ENCODE measurements around the gene CASTOR1.

CASTOR1 gene

DNA sequence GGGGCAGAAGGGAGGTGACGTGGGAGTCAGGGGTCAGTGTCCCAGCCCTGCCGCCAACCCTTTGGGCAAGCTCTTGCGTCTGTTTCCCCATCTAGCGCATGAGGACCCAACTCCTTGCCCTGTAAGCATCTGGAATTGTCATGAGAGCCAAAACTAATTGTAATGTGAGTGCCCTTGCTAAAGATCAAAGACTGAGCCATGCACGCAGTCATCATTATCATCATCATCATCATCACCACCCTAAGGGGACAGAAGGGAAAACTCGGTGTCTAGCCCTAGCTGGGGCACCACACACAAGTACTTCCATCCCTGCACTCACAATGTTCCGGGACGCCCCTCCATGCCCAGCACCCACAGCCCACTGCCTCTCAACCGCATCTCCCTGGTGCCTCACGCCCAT lies 45.2 kb downstream of the CASTOR1 start:
- FAIRE-seq, result no peak

DNA sequence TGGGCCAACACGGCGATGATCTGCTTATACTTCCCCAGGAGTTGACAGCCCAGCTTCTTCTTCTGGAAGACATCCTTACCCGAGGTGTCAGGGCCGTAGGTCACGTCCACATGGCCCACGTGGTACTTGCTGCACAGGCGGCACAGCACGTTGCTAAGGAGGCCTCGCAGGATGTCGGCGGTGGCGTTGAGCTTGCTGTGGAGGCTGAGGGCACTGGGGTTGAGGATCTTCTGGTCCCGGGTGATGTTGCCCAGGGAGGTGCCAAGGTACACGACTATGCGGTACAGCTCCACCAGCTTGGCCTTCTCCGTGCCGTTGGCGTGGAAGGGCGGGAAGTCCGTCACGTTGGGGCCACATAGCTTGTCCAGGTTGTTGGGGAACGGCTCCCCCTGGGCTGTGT lies 45.6 kb downstream of the CASTOR1 start:
- no peak for FAIRE-seq

DNA sequence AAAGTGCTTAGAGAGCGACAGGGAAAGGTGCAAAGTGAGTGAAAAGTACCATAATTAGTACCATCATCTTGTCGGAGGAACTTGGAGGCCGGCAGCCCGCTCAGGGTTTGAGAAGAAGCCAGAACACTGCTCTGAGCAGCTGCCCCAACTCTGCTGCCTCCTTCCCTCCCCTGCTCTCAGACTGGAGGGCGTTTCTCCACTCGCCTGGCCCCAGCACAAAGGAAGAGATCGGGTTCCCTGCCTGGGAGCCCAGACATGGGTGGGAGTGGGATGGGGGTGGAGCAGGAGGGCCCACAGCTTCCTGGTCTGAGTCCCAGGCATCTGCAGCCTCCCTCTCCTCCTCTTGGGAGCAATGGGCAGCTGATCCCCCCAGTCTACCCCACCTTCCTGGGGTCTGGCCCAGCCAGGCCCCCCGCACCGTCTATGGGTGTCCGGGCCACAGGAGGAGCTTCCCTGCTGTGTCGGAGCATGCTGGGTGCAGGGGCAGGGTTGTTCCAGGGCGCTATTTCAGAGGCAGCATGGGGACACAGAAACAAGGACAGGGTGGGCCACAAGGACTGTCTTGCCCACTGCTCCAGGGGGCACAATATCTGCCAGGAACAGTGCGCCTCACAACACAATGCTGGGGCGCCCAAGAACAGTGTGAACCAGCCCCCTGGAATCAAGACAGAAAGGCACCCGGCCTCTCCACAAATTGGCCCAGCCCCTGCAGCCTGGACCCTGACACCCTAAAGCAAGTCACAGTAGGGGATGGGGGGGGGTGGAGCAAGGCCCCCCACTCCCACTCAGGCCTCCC lies 47.5 kb downstream of the CASTOR1 start:
- FAIRE-seq, result no peak

DNA sequence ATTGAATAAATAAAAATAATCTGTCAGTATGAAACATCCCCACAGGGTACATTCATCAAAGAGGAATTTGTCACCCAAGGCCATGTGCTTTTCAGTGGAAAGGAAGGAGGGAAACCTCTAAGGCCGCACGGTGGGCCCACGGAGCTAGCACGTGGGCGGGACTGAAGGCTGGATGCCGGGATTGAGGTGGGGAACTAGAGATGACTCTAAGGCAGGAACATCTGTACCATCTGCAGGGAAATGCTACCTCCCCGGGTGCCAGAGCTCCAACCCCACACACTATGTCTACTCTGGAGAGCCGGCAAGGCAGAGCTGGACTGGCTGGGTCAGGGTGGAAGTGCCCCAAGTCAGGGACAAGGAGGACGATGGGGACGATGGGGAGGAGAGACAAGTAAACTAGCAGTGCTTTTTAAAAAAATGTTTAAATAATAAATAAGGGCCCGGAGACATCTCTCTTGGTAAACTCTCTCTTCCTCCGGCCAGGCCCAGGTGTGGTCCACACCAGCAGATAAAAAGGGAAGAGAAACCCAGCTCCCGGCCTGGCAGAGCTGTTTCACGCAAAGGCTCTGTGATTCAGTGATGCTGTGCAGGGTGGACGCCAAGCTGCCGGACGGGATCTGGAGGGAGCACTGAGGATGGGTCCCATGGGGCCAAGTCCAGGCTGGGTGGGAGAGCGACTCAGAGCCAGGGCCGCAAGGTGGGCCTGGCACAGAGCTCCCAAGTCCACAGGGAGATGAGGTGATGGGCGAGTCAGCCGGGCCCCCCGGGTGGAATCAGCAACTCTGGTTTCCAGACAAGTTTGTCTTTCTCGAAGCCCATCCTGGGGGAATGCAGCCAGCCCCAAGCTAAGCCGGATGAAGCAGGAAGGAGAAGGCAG lies 48.5 kb downstream of the CASTOR1 start:
- no peak for FAIRE-seq

DNA sequence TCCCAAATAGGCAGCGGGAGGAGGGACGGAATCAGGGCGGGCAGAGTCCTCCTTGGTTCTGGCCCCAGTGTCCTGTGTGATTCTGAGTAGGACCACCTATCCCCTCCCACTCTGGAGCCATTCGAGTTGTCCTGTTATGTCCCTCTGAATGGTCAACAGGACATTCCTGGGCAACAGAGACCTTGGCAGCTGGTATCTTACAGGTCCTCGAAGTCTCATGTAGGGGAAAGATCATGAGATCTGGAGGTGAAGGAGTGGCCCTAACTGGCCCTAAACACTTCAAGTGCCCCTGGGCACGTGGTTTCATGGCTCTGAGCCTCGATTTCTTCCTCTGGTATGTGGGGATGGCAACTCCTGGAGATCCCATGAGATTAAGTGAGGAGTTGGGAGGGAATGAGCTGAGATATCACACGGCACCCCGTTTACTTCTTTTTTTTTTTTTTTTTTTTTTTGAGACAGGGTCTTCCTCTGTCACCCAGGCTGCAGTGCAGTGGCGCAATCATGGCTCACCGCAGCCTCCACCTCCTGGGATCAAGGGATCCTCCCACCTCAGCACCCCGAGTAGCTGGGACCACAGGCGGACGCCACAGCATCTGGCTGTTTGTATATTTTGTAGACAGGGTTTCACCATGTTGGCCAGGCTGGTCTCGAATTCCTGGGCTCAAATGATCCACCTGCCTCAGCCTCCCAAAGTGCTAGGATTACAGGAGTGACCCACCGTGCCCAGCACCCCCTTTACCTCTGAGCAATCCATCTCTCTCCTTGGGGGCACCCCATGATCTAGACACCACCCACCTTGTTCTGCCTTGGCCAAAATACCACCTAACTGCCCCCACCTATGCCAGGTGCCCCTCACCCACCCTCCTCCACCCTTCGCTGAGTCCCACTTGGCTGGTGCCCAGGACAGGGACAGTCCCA lies 49.6 kb downstream of the CASTOR1 start:
- FAIRE-seq, result no peak

DNA sequence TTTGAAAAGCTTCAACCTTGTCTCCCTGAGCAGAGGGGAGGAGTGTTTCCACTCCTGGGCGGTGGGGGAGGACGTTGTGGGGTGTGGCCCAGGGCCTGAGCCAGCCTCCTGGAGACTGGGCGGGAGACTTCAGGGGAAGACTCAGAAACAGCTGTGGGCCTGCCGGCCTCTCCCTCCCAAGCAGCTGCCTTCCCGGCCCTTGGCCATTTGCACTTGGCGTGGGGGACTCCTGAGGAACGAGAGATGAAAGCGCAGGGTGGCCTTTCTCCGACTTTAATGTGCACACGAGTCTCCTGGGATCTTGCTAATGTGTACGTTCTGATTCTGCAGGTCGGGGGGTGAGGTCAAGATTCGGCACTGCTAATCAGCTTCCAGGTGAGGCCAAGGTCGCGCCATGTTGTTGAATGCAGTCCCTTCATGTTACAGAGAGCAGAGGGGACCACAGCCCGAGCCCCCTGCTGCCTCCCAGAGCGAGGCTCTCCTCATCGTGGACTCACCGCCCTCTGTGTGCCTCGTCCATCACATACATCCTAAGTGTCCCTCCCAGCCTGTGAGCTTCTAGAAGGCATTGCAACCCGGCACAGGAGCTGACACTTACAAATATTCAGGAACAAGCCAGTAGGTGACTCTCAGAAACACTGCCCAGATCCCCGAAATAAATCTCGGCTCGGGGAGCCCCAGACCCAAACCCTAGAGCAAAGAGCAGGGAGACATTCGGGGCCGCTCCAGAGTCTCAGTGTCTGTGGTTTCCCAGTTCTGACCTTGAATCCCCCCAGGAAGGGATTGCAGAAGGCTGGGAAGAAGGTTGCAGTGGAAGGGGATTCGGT lies 50.4 kb downstream of the CASTOR1 start:
- no peak for FAIRE-seq

DNA sequence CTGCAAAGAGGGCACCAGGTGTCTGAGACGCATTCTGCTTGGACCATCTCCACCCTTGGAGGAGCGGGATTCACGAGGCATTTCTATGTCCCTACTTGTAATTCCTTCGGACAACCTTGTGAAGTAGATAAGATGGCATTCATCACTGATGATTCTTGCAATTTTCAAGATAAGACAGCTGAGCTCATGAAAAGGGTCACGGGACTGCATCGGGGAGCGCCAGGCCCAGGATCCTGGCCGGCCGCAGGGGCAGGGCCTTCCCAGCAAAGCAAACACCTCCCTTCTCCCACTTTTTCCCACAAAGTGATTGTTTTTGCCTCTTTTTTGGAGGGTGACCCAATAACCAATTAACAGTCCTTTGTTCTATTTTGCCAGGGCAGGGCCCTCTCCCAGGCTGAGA lies 51.2 kb downstream of the CASTOR1 start:
- FAIRE-seq, result no peak

DNA sequence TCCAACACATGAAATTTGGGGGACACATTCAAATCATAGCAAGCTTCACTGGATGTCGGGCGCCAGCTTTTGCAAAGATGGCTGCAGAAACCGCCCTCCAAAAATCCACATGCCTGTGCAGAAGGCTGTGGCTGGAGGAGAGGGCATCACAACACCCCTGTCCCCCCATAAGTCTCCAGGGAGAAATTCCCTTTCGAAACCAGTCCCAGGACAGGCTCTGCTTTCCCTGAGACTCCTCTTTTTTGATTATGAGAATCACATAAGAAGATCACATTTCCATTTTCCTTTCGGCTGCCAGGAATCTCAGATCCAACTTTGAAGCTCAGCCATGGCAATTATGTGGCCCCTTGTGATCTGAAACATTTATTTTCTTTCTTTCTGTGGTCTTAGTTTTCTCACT lies 52.4 kb downstream of the CASTOR1 start:
- no peak for FAIRE-seq

DNA sequence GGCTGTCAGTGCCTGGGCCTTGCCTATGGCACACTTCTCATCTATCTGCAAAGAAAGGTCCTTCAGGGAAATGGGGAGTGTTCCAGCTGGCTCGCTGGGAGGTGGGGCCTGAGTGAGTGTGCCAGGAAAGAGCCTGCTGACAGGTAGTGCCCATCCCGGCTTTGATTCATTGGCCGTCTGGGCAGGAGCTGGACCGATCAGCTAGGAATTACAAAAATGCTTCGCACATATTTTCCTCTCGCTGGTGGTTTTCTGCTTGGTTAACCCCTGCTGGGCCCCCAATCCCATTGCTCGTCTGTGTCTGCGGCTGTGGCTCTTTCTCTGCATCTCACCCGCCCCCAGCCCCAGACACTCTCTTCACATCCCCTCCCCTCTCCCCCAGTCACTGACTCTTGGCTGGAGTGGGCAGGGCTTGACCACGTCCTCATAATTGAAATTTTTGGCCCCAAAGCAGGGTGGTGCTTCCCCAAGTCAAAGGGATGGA lies 53.6 kb downstream of the CASTOR1 start:
- FAIRE-seq, result no peak
